CD8-positive, alpha-beta memory T cell (primary cell): ENCODE results near the gene TAGLN2. TPM values are rescaled to one million over a fixed set of nuclear protein-coding genes. Genes with fewer than 3 reads are reported as not detected.
"Not testable (repeated sequence)": the region's sequence is repeated elsewhere in the genome, so short reads cannot be mapped to it uniquely, and the experiment has no call there.

Experiments
- CTCF ChIA-PET: fragments of 350-600 bp; sonication (Branson Sonifier 250); formaldehyde crosslinking; loops from one replicate; lab custom pipeline; 2021; ENCODE audit warnings: antibody characterized with exemption; lab: Charles Lee
- POLR2A ChIA-PET: fragments of 350-600 bp; sonication (Branson Sonifier 250); formaldehyde crosslinking; loops from one replicate; lab custom pipeline; 2021; ENCODE audit warnings: antibody characterized with exemption; lab: Charles Lee
- DNase-seq, 5 donors: peaks; one replicate each; pipeline versions ENCODE4 v3.0.0 to v3.0.0-alpha.2; 2020 to 2022; ENCODE audit warnings: mixed read lengths in 1 of 5
- H3K27ac ChIP-seq: one replicate; pipeline ENCODE4 v1.7.0; 2013; ENCODE audit warnings: low read depth, mild to moderate bottlenecking, low read length, moderate library complexity
- H3K27me3 ChIP-seq: 2 replicates; pipeline ENCODE4 v1.7.0; 2013; ENCODE audit warnings: low read length, mild to moderate bottlenecking; ENCODE audit not compliant: insufficient read depth, poor library complexity, severe bottlenecking
- H3K36me3 ChIP-seq: 2 replicates; pipeline ENCODE4 v1.7.0; 2013; ENCODE audit warnings: mild to moderate bottlenecking, low read length, moderate library complexity; ENCODE audit not compliant: insufficient read depth
- H3K4me1 ChIP-seq: 2 replicates; pipeline ENCODE4 v1.7.0; 2013; ENCODE audit warnings: mild to moderate bottlenecking, low read length, moderate library complexity; ENCODE audit not compliant: insufficient read depth
- H3K4me3 ChIP-seq: 2 replicates; pipeline ENCODE4 v1.7.0; 2013; ENCODE audit warnings: mild to moderate bottlenecking, low read length
- H3K9me3 ChIP-seq: 2 replicates; pipeline ENCODE4 v1.7.0; 2013; ENCODE audit warnings: mild to moderate bottlenecking, low read length
- H3K27ac Mint-ChIP-seq, 8 donors: one replicate each; pipeline ENCODE4 v1.8.0; 2020 to 2021; ENCODE audit warnings: mixed read lengths in 8 of 8, mild to moderate bottlenecking in 6 of 8, inconsistent platforms in 3 of 8, moderate library complexity in 3 of 8
- H3K27me3 Mint-ChIP-seq, 2 donors: one replicate each; pipeline ENCODE4 v1.8.0; 2020 to 2021; ENCODE audit warnings: mixed read lengths in 2 of 2, mild to moderate bottlenecking in 1 of 2, moderate library complexity in 1 of 2
- H3K36me3 Mint-ChIP-seq, 3 donors: one replicate each; pipeline ENCODE4 v1.8.0; 2020 to 2021; ENCODE audit warnings: mixed read lengths in 3 of 3, inconsistent platforms in 1 of 3, mild to moderate bottlenecking in 1 of 3
- H3K4me1 Mint-ChIP-seq, 3 donors: one replicate each; pipeline ENCODE4 v1.8.0; 2020 to 2021; ENCODE audit warnings: mixed read lengths in 3 of 3, inconsistent platforms in 1 of 3, mild to moderate bottlenecking in 1 of 3
- H3K4me3 Mint-ChIP-seq, 7 donors: one replicate each; pipeline ENCODE4 v1.8.0; 2020 to 2021; ENCODE audit warnings: mixed read lengths in 7 of 7, mild to moderate bottlenecking in 6 of 7, moderate library complexity in 4 of 7, inconsistent platforms in 2 of 7
- H3K9me3 Mint-ChIP-seq, 5 donors: one replicate each; pipeline ENCODE4 v1.8.0; 2020 to 2022; ENCODE audit warnings: mixed read lengths in 5 of 5, mild to moderate bottlenecking in 3 of 5, moderate library complexity in 2 of 5, inconsistent platforms in 1 of 5
- polyA plus RNA-seq: library from polyadenylated mRNA; unstranded; fragments of 300-500 nt; fragmentation: Illumina TruSeq; gene quantifications from one replicate; pipeline ENCODE4 v1.2.3, GENCODE V29; 2021
- total RNA-seq, 2 experiments: library from RNA; stranded (reverse); gene quantifications; one replicate each; pipeline ENCODE4 v1.2.3, GENCODE V29; 2021

Gene TAGLN2
- total and polyA plus RNA-seq, 3 experiments from 2014 or later, result 566 to 811 (median 578) TPM

GRCh38 chr1:159908031-159908940 lies 17.0 kb downstream of the TAGLN2 start:
- Histone ChIP-seq H3K9me3 (no peaks in the 10 kb centered on the region), H3K27ac (no peak overlapping the region), H3K4me1 (peaks cover 36% of the 10 kb centered on the region), H3K27me3 (no peaks in the 10 kb centered on the region), H3K4me3 (no peak overlapping the region), H3K36me3 (no peaks in the 10 kb centered on the region)
- DNase-seq, result no peak
- H3K27ac Mint-ChIP-seq, result peak overlapping the region; percentile 39 to 99 (median 69)
- CTCF ChIA-PET, result interaction anchor here (1.0 to 1.8 kb wide), 6 partner anchors 12 to 127 kb away, joined by 3 to 7 read pairs (median 4); partner anchors contain the start of gene DUSP23
- H3K36me3 Mint-ChIP-seq, result peaks cover 0 to 8% (median 0%) of the 10 kb centered on the region in 3 donors
- H3K27me3 Mint-ChIP-seq, result no peaks in the 10 kb centered on the region
- H3K4me1 Mint-ChIP-seq, result peaks cover 40 to 61% (median 54%) of the 10 kb centered on the region in 3 donors
- POLR2A ChIA-PET, result no interaction called here
- no peaks in the 10 kb centered on the region for H3K9me3 Mint-ChIP-seq
- no peak overlapping the region for H3K4me3 Mint-ChIP-seq

GRCh38 chr1:159906960-159907359 lies 18.3 kb downstream of the TAGLN2 start:
- Mint-ChIP-seq H3K4me3 (peak overlapping the region in 1 of 7 donors; percentile 23), H3K27me3 (no peaks in the 10 kb centered on the region), H3K4me1 (peaks cover 28 to 47% (median 40%) of the 10 kb centered on the region in 3 donors), H3K36me3 (peaks cover 0 to 8% (median 0%) of the 10 kb centered on the region in 3 donors), H3K27ac (peak overlapping the region in 5 of 8 donors; percentile 5 to 84 (median 76)), H3K9me3 (no peaks in the 10 kb centered on the region)
- H3K9me3 ChIP-seq, result no peaks in the 10 kb centered on the region
- H3K36me3 ChIP-seq, result no peaks in the 10 kb centered on the region
- ChIA-PET CTCF (interaction anchor here (1.7 to 2.3 kb wide), 3 partner anchors 14 to 108 kb away, joined by 5 to 7 read pairs (median 6); no protein-coding TSS in a partner anchor), POLR2A (interaction anchor here (0.7 to 0.9 kb wide), 2 partner anchors 15 to 18 kb away, joined by 3 read pairs; partner anchors contain the start of gene TAGLN2)
- no peaks in the 10 kb centered on the region for H3K27me3 ChIP-seq
- no peak overlapping the region for H3K4me3 ChIP-seq
- no peak overlapping the region for H3K27ac ChIP-seq
- H3K4me1 ChIP-seq, result peaks cover 25% of the 10 kb centered on the region
- DNase-seq, result no peak

GRCh38 chr1:159904036-159904435 lies 21.3 kb downstream of the TAGLN2 start:
- POLR2A ChIA-PET, DNase-seq, H3K27me3 Mint-ChIP-seq, H3K9me3 Mint-ChIP-seq, H3K27ac Mint-ChIP-seq, H3K4me3 ChIP-seq, H3K36me3 Mint-ChIP-seq, H3K9me3 ChIP-seq, H3K4me3 Mint-ChIP-seq, H3K27me3 ChIP-seq, H3K36me3 ChIP-seq, H3K4me1 ChIP-seq, H3K27ac ChIP-seq: not testable (repeated sequence)
- peaks cover 3 to 21% (median 11%) of the 10 kb centered on the region in 3 donors for H3K4me1 Mint-ChIP-seq
- CTCF ChIA-PET, result interaction anchor here (1.0 kb wide), 1 partner anchor 105 kb away, joined by 4 read pairs; no protein-coding TSS in a partner anchor

- DNase-seq, result no peak
- Histone ChIP-seq H3K36me3 (no peaks in the 10 kb centered on the region), H3K27ac (no peak overlapping the region), H3K9me3 (no peaks in the 10 kb centered on the region), H3K4me1 (no peaks in the 10 kb centered on the region), H3K4me3 (no peak overlapping the region), H3K27me3 (no peaks in the 10 kb centered on the region)
- H3K36me3 Mint-ChIP-seq, result peaks cover 0 to 8% (median 0%) of the 10 kb centered on the region in 3 donors
- ChIA-PET CTCF (no interaction called here), POLR2A (no interaction called here)
- peaks cover 0 to 13% (median 8%) of the 10 kb centered on the region in 3 donors for H3K4me1 Mint-ChIP-seq
- H3K4me3 Mint-ChIP-seq, result no peak overlapping the region
- H3K27ac Mint-ChIP-seq, result no peak overlapping the region
- H3K9me3 Mint-ChIP-seq, result no peaks in the 10 kb centered on the region
- H3K27me3 Mint-ChIP-seq, result no peaks in the 10 kb centered on the region
Measured at GRCh38 chr1:159902541-159902940, 22.8 kb downstream of the TAGLN2 start.

- Histone ChIP-seq H3K4me1 (no peaks in the 10 kb centered on the region), H3K36me3 (no peaks in the 10 kb centered on the region), H3K27me3 (no peaks in the 10 kb centered on the region), H3K27ac (no peak overlapping the region), H3K4me3 (no peak overlapping the region), H3K9me3 (no peaks in the 10 kb centered on the region)
- no peaks in the 10 kb centered on the region for H3K9me3 Mint-ChIP-seq
- CTCF ChIA-PET, result interaction anchor here (1.2 to 1.8 kb wide), 2 partner anchors 8 to 10 kb away, joined by 4 to 5 read pairs; no protein-coding TSS in a partner anchor
- no peaks in the 10 kb centered on the region for H3K27me3 Mint-ChIP-seq
- no peak for DNase-seq
- POLR2A ChIA-PET, result no interaction called here
- H3K4me3 Mint-ChIP-seq, result no peak overlapping the region
- peaks cover 0 to 8% (median 0%) of the 10 kb centered on the region in 3 donors for H3K36me3 Mint-ChIP-seq
- H3K4me1 Mint-ChIP-seq, result peaks cover 0 to 2% (median 0%) of the 10 kb centered on the region in 3 donors
- H3K27ac Mint-ChIP-seq, result peak overlapping the region in 1 of 8 donors; percentile 30
Measured at GRCh38 chr1:159900755-159901360, 24.4 kb downstream of the TAGLN2 start.

- no peak within 1 kb of the TSS for H3K4me3 ChIP-seq
- CTCF ChIA-PET, result interaction anchor here (1.2 to 1.8 kb wide), 2 partner anchors 8 to 9 kb away, joined by 4 to 5 read pairs; no protein-coding TSS in a partner anchor
- H3K4me1 Mint-ChIP-seq, result peaks cover 0 to 2% (median 0%) of the 10 kb centered on the region in 3 donors
- no peaks in the 10 kb centered on the region for H3K4me1 ChIP-seq
- no peaks in the 10 kb centered on the region for H3K9me3 Mint-ChIP-seq
- H3K27me3 Mint-ChIP-seq, result no peaks in the 10 kb centered on the region
- H3K4me3 Mint-ChIP-seq, result no peak within 1 kb of the TSS
- no peaks in the 10 kb centered on the region for H3K36me3 ChIP-seq
- POLR2A ChIA-PET, result interaction anchor here (0.6 kb wide), 1 partner anchor 40 kb away, joined by 3 read pairs; no protein-coding TSS in a partner anchor
- no peak within 1 kb of the TSS for H3K27ac ChIP-seq
- H3K36me3 Mint-ChIP-seq, result peaks cover 0 to 8% (median 0%) of the 10 kb centered on the region in 3 donors
- H3K27ac Mint-ChIP-seq, result peak within 1 kb of the TSS in 3 of 8 donors; percentile 33 to 96 (median 60)
- DNase-seq, result no peak
- H3K27me3 ChIP-seq, result no peaks in the 10 kb centered on the region
- no peaks in the 10 kb centered on the region for H3K9me3 ChIP-seq
Measured at GRCh38 chr1:159900086-159900680, 25.1 kb downstream of the TAGLN2 start, which contains the start of gene CFAP45. CFAP45 (minus strand) TSS chr1:159900165; CDS start chr1:159900098, 67 bp downstream.

- DNase-seq, H3K9me3 Mint-ChIP-seq, CTCF ChIA-PET: not testable (repeated sequence)
Measured at GRCh38 chr1:159899634-159900033, 25.7 kb downstream of the TAGLN2 start.

More at GRCh38 chr1:159899634-159900033, 25.7 kb downstream of the TAGLN2 start:
- POLR2A ChIA-PET, result interaction anchor here (0.6 kb wide), 1 partner anchor 40 kb away, joined by 3 read pairs; no protein-coding TSS in a partner anchor
- not testable (repeated sequence) for H3K36me3 Mint-ChIP-seq, H3K27me3 Mint-ChIP-seq, H3K4me1 ChIP-seq, H3K4me3 ChIP-seq, H3K27me3 ChIP-seq, H3K36me3 ChIP-seq, H3K4me1 Mint-ChIP-seq, H3K4me3 Mint-ChIP-seq, H3K27ac ChIP-seq, H3K9me3 ChIP-seq
- H3K27ac Mint-ChIP-seq, result peak overlapping the region in 3 of 8 donors; percentile 33 to 96 (median 60)
